Measurements from ENCODE around the gene PSRC1. TPM values are rescaled to one million over a fixed set of nuclear protein-coding genes. Genes with fewer than 3 reads are reported as not detected.

Gene PSRC1
- total RNA-seq, 2 donors from 2014 or later, result 2.4 to 2.5 TPM

- no peaks in the 10 kb centered on the region for H3K27me3 ChIP-seq (replicated peaks; ENCODE audit: insufficient read depth)
- no peaks in the 10 kb centered on the region for H3K9me3 ChIP-seq
- H3K4me1 ChIP-seq (ENCODE audit: control insufficient read depth in 1 of 2, low read depth in 2 of 2), result peaks cover 4 to 16% of the 10 kb centered on the region in 2 donors
- H3K36me3 ChIP-seq, result no peaks in the 10 kb centered on the region
- H3K27ac ChIP-seq, result no peak overlapping the region
- no peak for TF ChIP-seq CTCF (IDR thresholded peaks at IDR 0.05)
- no peak overlapping the region for H3K4me3 ChIP-seq
- peak; percentile 0 for DNase-seq (ENCODE audit: low spot score)
- no peak for ATAC-seq (ENCODE audit: insufficient number of reproducible peaks, low FRiP score, low read depth)
These were observed 35.3 kb downstream of the PSRC1 start for GRCh38 chr1:109247401-109248365.

- ATAC-seq (ENCODE audit: insufficient number of reproducible peaks, low FRiP score, low read depth) (no peak), DNase-seq (ENCODE audit: low spot score) (no peak)
- Histone ChIP-seq H3K27ac (no peak overlapping the region), H3K36me3 (no peaks in the 10 kb centered on the region), H3K9me3 (no peaks in the 10 kb centered on the region), H3K4me1 (ENCODE audit: control insufficient read depth in 1 of 2, low read depth in 2 of 2) (peaks cover 9 to 32% of the 10 kb centered on the region in 2 donors), H3K4me3 (no peak overlapping the region), H3K27me3 (replicated peaks; ENCODE audit: insufficient read depth) (no peaks in the 10 kb centered on the region)
- TF ChIP-seq CTCF (IDR thresholded peaks at IDR 0.05), result no peak
These were observed 36.8 kb downstream of the PSRC1 start for GRCh38 chr1:109246141-109246551.

- Histone ChIP-seq H3K4me1 (ENCODE audit: control insufficient read depth in 1 of 2, low read depth in 2 of 2) (peaks cover 14 to 33% of the 10 kb centered on the region in 2 donors), H3K9me3 (no peaks in the 10 kb centered on the region), H3K4me3 (no peak overlapping the region), H3K27ac (no peak overlapping the region), H3K27me3 (replicated peaks; ENCODE audit: insufficient read depth) (no peaks in the 10 kb centered on the region), H3K36me3 (peaks cover 2% of the 10 kb centered on the region)
- no peak for TF ChIP-seq CTCF (IDR thresholded peaks at IDR 0.05)
- ATAC-seq (ENCODE audit: insufficient number of reproducible peaks, low FRiP score, low read depth) (no peak), DNase-seq (ENCODE audit: low spot score) (no peak)
These were observed 38.9 kb downstream of the PSRC1 start for GRCh38 chr1:109243860-109244552.

GRCh38 chr1:109243221-109243620 is 39.7 kb downstream of the PSRC1 start:
- no peak for ATAC-seq (ENCODE audit: insufficient number of reproducible peaks, low FRiP score, low read depth)
- no peak for DNase-seq (ENCODE audit: low spot score)

More at GRCh38 chr1:109243221-109243620, 39.7 kb downstream of the PSRC1 start:
- H3K36me3 ChIP-seq, result peaks cover 10% of the 10 kb centered on the region
- no peaks in the 10 kb centered on the region for H3K27me3 ChIP-seq (replicated peaks; ENCODE audit: insufficient read depth)
- no peak for TF ChIP-seq CTCF (IDR thresholded peaks at IDR 0.05)
- no peak overlapping the region for H3K4me3 ChIP-seq
- no peak overlapping the region for H3K27ac ChIP-seq
- H3K9me3 ChIP-seq, result no peaks in the 10 kb centered on the region
- peaks cover 12 to 31% of the 10 kb centered on the region in 2 donors for H3K4me1 ChIP-seq (ENCODE audit: control insufficient read depth in 1 of 2, low read depth in 2 of 2)
